ENCODE measurements around the gene SLC4A8. TPM values are rescaled to one million over a fixed set of nuclear protein-coding genes. Genes with fewer than 3 reads are reported as not detected.

SLC4A8 gene
- total RNA-seq, 2 experiments from 2014 or later = 1.0 to 6.7 TPM

- Histone ChIP-seq H3K36me3 (ENCODE audit: insufficient read depth, low read length) (no peaks in the 10 kb centered on the region), H3K4me1 (ENCODE audit: insufficient read depth, low read length, poor library complexity, severe bottlenecking) (peaks cover 13% of the 10 kb centered on the region), H2AFZ (ENCODE audit: low read length) (no peak overlapping the region), H3K4me3 (ENCODE audit: low read depth, low read length, poor library complexity, severe bottlenecking) (no peak overlapping the region), H4K20me1 (ENCODE audit: insufficient read depth, low read length) (no peaks in the 10 kb centered on the region), H3K9me2 (ENCODE audit: insufficient read depth, low read length) (no peaks in the 10 kb centered on the region), H3K27ac (ENCODE audit: low read depth, low read length, poor library complexity, severe bottlenecking) (no peak overlapping the region), H3K4me2 (ENCODE audit: low read length) (no peak overlapping the region), H3K79me2 (ENCODE audit: insufficient read depth, low read depth, low read length) (no peaks in the 10 kb centered on the region), H3K9me3 (ENCODE audit: low read length) (no peaks in the 10 kb centered on the region)
- CTCF ChIA-PET (ENCODE audit: unreplicated experiment) = no interaction called here
- BruUV-seq (replicated peaks) = no TSS peak
- no peak for DNase-seq (ENCODE audit: low spot score)
- intact Hi-C loops (cut with micrococcal nuclease; ENCODE audit: unreplicated experiment) = no loop called here
- POLR2A ChIA-PET = interaction anchor here (0.6 to 0.9 kb wide), 2 partner anchors 8 to 10 kb away, joined by 3 read pairs; no protein-coding TSS in a partner anchor
- TF ChIP-seq, protein P1, sequence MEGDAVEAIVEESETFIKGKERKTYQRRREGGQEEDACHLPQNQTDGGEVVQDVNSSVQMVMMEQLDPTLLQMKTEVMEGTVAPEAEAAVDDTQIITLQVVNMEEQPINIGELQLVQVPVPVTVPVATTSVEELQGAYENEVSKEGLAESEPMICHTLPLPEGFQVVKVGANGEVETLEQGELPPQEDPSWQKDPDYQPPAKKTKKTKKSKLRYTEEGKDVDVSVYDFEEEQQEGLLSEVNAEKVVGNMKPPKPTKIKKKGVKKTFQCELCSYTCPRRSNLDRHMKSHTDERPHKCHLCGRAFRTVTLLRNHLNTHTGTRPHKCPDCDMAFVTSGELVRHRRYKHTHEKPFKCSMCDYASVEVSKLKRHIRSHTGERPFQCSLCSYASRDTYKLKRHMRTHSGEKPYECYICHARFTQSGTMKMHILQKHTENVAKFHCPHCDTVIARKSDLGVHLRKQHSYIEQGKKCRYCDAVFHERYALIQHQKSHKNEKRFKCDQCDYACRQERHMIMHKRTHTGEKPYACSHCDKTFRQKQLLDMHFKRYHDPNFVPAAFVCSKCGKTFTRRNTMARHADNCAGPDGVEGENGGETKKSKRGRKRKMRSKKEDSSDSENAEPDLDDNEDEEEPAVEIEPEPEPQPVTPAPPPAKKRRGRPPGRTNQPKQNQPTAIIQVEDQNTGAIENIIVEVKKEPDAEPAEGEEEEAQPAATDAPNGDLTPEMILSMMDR (conservative IDR thresholded peaks at IDR 0.05; ENCODE audit: low read length) = no peak
- TF ChIP-seq EZH2phosphoT487 (IDR thresholded peaks at IDR 0.05; ENCODE audit: borderline replicate concordance, low read depth, low read length) = no peak
Measured at GRCh38 chr12:51505360-51506105, 80.9 kb downstream of the SLC4A8 start.

GRCh38 chr12:51507178-51507577 lies 82.5 kb downstream of the SLC4A8 start:
- intact Hi-C loops (cut with micrococcal nuclease; ENCODE audit: unreplicated experiment) = no loop called here
- Histone ChIP-seq H3K4me3 (ENCODE audit: low read depth, low read length, poor library complexity, severe bottlenecking) (no peak overlapping the region), H3K9me2 (ENCODE audit: insufficient read depth, low read length) (no peaks in the 10 kb centered on the region), H3K36me3 (ENCODE audit: insufficient read depth, low read length) (no peaks in the 10 kb centered on the region), H3K4me2 (ENCODE audit: low read length) (no peak overlapping the region), H3K4me1 (ENCODE audit: insufficient read depth, low read length, poor library complexity, severe bottlenecking) (peaks cover 5% of the 10 kb centered on the region), H4K20me1 (ENCODE audit: insufficient read depth, low read length) (no peaks in the 10 kb centered on the region), H2AFZ (ENCODE audit: low read length) (no peak overlapping the region), H3K9me3 (ENCODE audit: low read length) (no peaks in the 10 kb centered on the region), H3K79me2 (ENCODE audit: insufficient read depth, low read depth, low read length) (no peaks in the 10 kb centered on the region), H3K27ac (ENCODE audit: low read depth, low read length, poor library complexity, severe bottlenecking) (no peak overlapping the region)
- TF ChIP-seq, protein P1 (conservative IDR thresholded peaks at IDR 0.05; ENCODE audit: low read length) = no peak
- TF ChIP-seq EZH2phosphoT487 (IDR thresholded peaks at IDR 0.05; ENCODE audit: borderline replicate concordance, low read depth, low read length) = no peak
- BruUV-seq (replicated peaks) = no TSS peak
- ChIA-PET POLR2A (no interaction called here), CTCF (ENCODE audit: unreplicated experiment) (no interaction called here)
- no peak for DNase-seq (ENCODE audit: low spot score)

DNA sequence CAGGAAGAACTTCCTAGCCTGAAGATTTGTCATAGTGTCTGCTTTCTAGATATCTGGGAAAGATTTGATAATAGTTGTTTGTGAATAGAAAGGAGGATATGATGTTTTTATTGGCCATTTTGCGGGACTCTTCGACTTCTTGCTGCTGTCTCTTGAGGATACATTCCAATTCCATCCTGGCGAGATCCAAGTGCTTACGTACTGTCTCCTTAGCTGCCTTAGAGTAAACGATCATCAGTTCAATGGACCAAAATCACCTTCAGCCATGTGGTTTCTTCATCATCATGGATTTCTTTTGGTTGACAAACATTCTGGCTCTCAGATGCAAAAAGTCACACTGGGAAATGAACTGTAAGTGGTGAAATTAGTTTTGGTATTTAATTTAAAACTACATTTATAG lies 83.7 kb downstream of the SLC4A8 start:
- ChIA-PET CTCF (ENCODE audit: unreplicated experiment) (no interaction called here), POLR2A (no interaction called here)
- no peak overlapping the region for H3K4me2 ChIP-seq (ENCODE audit: low read length)
- H3K4me3 ChIP-seq (ENCODE audit: low read depth, low read length, poor library complexity, severe bottlenecking) = no peak overlapping the region
- intact Hi-C loops (cut with micrococcal nuclease; ENCODE audit: unreplicated experiment) = no loop called here
- H3K36me3 ChIP-seq (ENCODE audit: insufficient read depth, low read length) = no peaks in the 10 kb centered on the region
- DNase-seq (ENCODE audit: low spot score) = no peak
- H3K9me3 ChIP-seq (ENCODE audit: low read length) = no peaks in the 10 kb centered on the region
- H3K4me1 ChIP-seq (ENCODE audit: insufficient read depth, low read length, poor library complexity, severe bottlenecking) = no peaks in the 10 kb centered on the region
- no peak overlapping the region for H2AFZ ChIP-seq (ENCODE audit: low read length)
- H3K79me2 ChIP-seq (ENCODE audit: insufficient read depth, low read depth, low read length) = no peaks in the 10 kb centered on the region
- no peak overlapping the region for H3K27ac ChIP-seq (ENCODE audit: low read depth, low read length, poor library complexity, severe bottlenecking)
- BruUV-seq (replicated peaks) = no TSS peak
- no peaks in the 10 kb centered on the region for H4K20me1 ChIP-seq (ENCODE audit: insufficient read depth, low read length)
- no peaks in the 10 kb centered on the region for H3K9me2 ChIP-seq (ENCODE audit: insufficient read depth, low read length)
- no peak for TF ChIP-seq EZH2phosphoT487 (IDR thresholded peaks at IDR 0.05; ENCODE audit: borderline replicate concordance, low read depth, low read length)
- TF ChIP-seq, protein P1 (conservative IDR thresholded peaks at IDR 0.05; ENCODE audit: low read length) = no peak
